GM12878 (cell line): ENCODE results near the gene MTF1. TPM values are rescaled to one million over a fixed set of nuclear protein-coding genes. Genes with fewer than 3 reads are reported as not detected.

ENCODE experiments used
- ATAC-seq: fragments of 200-7000 bp; cut with Tn5 transposase; 3 replicates; pipeline ENCODE4 v1.9.1; 2020; ENCODE audit warnings: mild to moderate bottlenecking, moderate library complexity
- BruUV-seq: library from RNA; stranded (reverse); fragments of 400-500 nt; replicated peaks from 2 replicates; lab custom pipeline; 2021; lab: Mats Ljungman, UMichigan
- CTCF ChIA-PET: fragments of 300-600 bp; sonication (Branson Sonifier 250); formaldehyde crosslinking; extraction: SDS; loops from one replicate; lab custom pipeline; 2021; ENCODE audit warnings: inconsistent platforms; lab: Yijun Ruan, JAX
- POLR2A ChIA-PET: fragments of 350-600 bp; formaldehyde crosslinking; extraction: SDS; loops from one replicate; lab custom pipeline; 2021; ENCODE audit warnings: inconsistent platforms; lab: Charles Lee
- RAD21 ChIA-PET: fragments of 300-600 bp; sonication (Branson Sonifier 250); formaldehyde crosslinking; loops from one replicate; lab custom pipeline; 2023; ENCODE audit warnings: antibody characterized with exemption; ENCODE audit not compliant: unreplicated experiment; lab: Charles Lee
- SMC1A ChIA-PET: fragments of 300-600 bp; sonication (Branson Sonifier 250); formaldehyde crosslinking; loops from one replicate; lab custom pipeline; 2023; ENCODE audit not compliant: unreplicated experiment, uncharacterized antibody; lab: Charles Lee
- DNase-seq: peaks from one replicate; pipeline ENCODE4 v3.0.0-alpha.2; 2011; ENCODE audit warnings: low read depth, low spot score
- FAIRE-seq: peaks from 3 replicates; lab custom pipeline; 2011; peaks lifted over from hg19 to GRCh38; lab: Jason Lieb, UNC
- H2AFZ ChIP-seq: 2 replicates; pipeline ENCODE4 v1.6.0; 2011; ENCODE audit warnings: low read depth, low read length, control low read depth; ENCODE audit not compliant: control insufficient read depth
- H3K27ac ChIP-seq: 2 replicates; pipeline ENCODE4 v1.5.1; 2011; ENCODE audit warnings: control low read depth; ENCODE audit not compliant: control insufficient read depth, insufficient read depth
- H3K27me3 ChIP-seq, 2 experiments: replicated peaks in 1 of 2; 2 replicates each; pipeline versions ENCODE4 v1.6.0 to v1.6.1; 2011; ENCODE audit warnings: low read length in 1 of 2; ENCODE audit not compliant: control insufficient read depth in 2 of 2, insufficient read depth in 2 of 2
- H3K36me3 ChIP-seq, 2 experiments: 2 replicates each; pipeline ENCODE4 v1.5.1; 2011; ENCODE audit warnings: low read length in 1 of 2; ENCODE audit not compliant: control insufficient read depth in 2 of 2, insufficient read depth in 2 of 2
- H3K4me1 ChIP-seq: 2 replicates; pipeline ENCODE4 v1.6.1; 2011; ENCODE audit warnings: mild to moderate bottlenecking, low read length, moderate library complexity, mixed read lengths; ENCODE audit not compliant: control insufficient read depth, insufficient read depth
- H3K4me2 ChIP-seq: 2 replicates; pipeline ENCODE4 v1.6.0; 2011; ENCODE audit warnings: control low read depth; ENCODE audit not compliant: control insufficient read depth, insufficient read depth
- H3K4me3 ChIP-seq: fragments of 200-600 bp; sonication (generic); 2 replicates; pipeline ENCODE4 v1.5.1; 2016
- H3K79me2 ChIP-seq: 2 replicates; pipeline ENCODE4 v1.6.0; 2011; ENCODE audit warnings: low read length; ENCODE audit not compliant: control insufficient read depth, insufficient read depth
- H3K9ac ChIP-seq: 2 replicates; pipeline ENCODE4 v1.8.0; 2011; ENCODE audit warnings: low read length, control low read depth, mixed read lengths; ENCODE audit not compliant: control insufficient read depth, insufficient read depth
- H3K9me3 ChIP-seq: replicated peaks from 3 replicates; pipeline ENCODE4 v1.5.1; 2011; ENCODE audit warnings: mild to moderate bottlenecking, low read length; ENCODE audit not compliant: control insufficient read depth, insufficient read depth
- H4K20me1 ChIP-seq: 2 replicates; pipeline ENCODE4 v1.6.0; 2011; ENCODE audit not compliant: control insufficient read depth, insufficient read depth
- FOXM1 ChIP-seq: IDR thresholded peaks from 2 replicates; pipeline ENCODE4 v1.6.1; 2012; ENCODE audit warnings: low read depth, mild to moderate bottlenecking, inconsistent platforms, low read length, moderate library complexity
- TCF3 ChIP-seq: IDR thresholded peaks from 2 replicates; pipeline ENCODE4 v1.6.1; 2012; ENCODE audit warnings: low read depth, mild to moderate bottlenecking, low read length, borderline replicate concordance; ENCODE audit not compliant: insufficient read depth
- WGBS: methylation state at CpG from one replicate; pipeline ENCODE4 v1.1.6; 2016; ENCODE audit warnings: low lambda C conversion rate; ENCODE audit not compliant: insufficient replicate concordance, insufficient coverage; ENCODE audit errors: missing lambda C conversion rate; 5-methylcytosine and 5-hydroxymethylcytosine counted together
- in situ Hi-C: fragments of 300-500 bp; cut with MboI; formaldehyde crosslinking; loops from 9 replicates; pipeline ENCODE4 v1.14.3; 2018; ENCODE audit warnings: mixed read lengths
- intact Hi-C: fragments of 100-400 bp; cut with micrococcal nuclease; formaldehyde crosslinking; loops from one replicate; pipeline ENCODE4 v1.14.2; 2022; ENCODE audit not compliant: unreplicated experiment
- polyA plus RNA-seq, 11 experiments: library from polyadenylated mRNA; depleted of rRNA in 4 of 11; unstranded in 6 of 11; stranded (reverse) in 5 of 11; fragments of >200 nt; fragmentation: Nextera tagmentation in 4 of 11; fragmentation: Illumina TruSeq in 1 of 11; extraction: Ambion mirVana in 4 of 11; extraction: Trizol in 1 of 11; gene quantifications; 1 replicate in 1 of 11; 2 replicates in 10 of 11; pipeline versions ENCODE4 v1.2.1 to v1.2.3, GENCODE V29; 2011 to 2016; ENCODE audit warnings: inconsistent platforms in 2 of 11, missing spikeins in 2 of 11, low read depth in 1 of 11
- total RNA-seq, 4 experiments: library from RNA; depleted of rRNA in 3 of 4; stranded (reverse); fragments of >200 nt in 3 of 4; fragmentation: Illumina TruSeq in 1 of 4; extraction: Trizol in 1 of 4; gene quantifications; 2 replicates each; pipeline versions ENCODE4 v1.2.1 to v1.2.3, GENCODE V29; 2013 to 2021
- TF ChIP-seq, protein P1 (sequence below): fragments of 450-650 bp; IDR thresholded peaks from 2 replicates; pipeline ENCODE4 v1.6.1; 2017; ENCODE audit warnings: mild to moderate bottlenecking, moderate library complexity

MTF1 gene
- total and polyA plus RNA-seq, 10 of the 15 experiments (the other 5 are each of a cell fraction or from before 2014, with no cell fraction given), result 2.2 to 20.4 (median 6.7) TPM

DNA sequence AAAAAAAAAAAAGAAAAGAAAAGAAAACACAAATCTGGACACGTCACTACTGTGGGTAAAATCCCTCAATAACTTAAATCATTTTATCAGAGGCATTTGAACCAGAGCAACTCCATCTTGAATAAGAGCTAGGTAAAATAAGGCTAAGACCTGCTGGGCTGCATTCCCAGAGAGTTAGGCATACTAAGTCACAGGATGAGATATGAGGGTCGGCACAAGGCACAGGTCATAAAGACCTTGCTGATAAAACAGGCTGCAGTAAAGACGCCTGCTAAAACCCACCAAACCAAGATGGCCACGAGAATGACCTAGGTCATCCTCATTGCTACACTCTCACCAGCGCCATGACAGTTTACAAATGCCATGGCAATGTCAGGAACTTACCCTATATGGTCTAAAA, 43.6 kb upstream of the MTF1 start:
- intact Hi-C loops, result no loop called here
- 98% methylated on average over 5 of the region's 5 CpGs for WGBS
- TF ChIP-seq TCF3, result no peak
- TF ChIP-seq, protein P1, sequence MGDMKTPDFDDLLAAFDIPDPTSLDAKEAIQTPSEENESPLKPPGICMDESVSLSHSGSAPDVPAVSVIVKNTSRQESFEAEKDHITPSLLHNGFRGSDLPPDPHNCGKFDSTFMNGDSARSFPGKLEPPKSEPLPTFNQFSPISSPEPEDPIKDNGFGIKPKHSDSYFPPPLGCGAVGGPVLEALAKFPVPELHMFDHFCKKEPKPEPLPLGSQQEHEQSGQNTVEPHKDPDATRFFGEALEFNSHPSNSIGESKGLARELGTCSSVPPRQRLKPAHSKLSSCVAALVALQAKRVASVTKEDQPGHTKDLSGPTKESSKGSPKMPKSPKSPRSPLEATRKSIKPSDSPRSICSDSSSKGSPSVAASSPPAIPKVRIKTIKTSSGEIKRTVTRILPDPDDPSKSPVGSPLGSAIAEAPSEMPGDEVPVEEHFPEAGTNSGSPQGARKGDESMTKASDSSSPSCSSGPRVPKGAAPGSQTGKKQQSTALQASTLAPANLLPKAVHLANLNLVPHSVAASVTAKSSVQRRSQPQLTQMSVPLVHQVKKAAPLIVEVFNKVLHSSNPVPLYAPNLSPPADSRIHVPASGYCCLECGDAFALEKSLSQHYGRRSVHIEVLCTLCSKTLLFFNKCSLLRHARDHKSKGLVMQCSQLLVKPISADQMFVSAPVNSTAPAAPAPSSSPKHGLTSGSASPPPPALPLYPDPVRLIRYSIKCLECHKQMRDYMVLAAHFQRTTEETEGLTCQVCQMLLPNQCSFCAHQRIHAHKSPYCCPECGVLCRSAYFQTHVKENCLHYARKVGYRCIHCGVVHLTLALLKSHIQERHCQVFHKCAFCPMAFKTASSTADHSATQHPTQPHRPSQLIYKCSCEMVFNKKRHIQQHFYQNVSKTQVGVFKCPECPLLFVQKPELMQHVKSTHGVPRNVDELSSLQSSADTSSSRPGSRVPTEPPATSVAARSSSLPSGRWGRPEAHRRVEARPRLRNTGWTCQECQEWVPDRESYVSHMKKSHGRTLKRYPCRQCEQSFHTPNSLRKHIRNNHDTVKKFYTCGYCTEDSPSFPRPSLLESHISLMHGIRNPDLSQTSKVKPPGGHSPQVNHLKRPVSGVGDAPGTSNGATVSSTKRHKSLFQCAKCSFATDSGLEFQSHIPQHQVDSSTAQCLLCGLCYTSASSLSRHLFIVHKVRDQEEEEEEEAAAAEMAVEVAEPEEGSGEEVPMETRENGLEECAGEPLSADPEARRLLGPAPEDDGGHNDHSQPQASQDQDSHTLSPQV, result peak; percentile 45; the same call in 1 of the 2 replicates
- no peak for TF ChIP-seq FOXM1
- no peak overlapping the region for H3K4me3 ChIP-seq
- no TSS peak for BruUV-seq
- ChIA-PET POLR2A (interaction anchor here (2.1 to 4.4 kb wide), 3 partner anchors 20 to 28 kb away, joined by 8 to 26 read pairs (median 23); no protein-coding TSS in a partner anchor), RAD21 (interaction anchor here (4.2 kb wide), 1 partner anchor 23 kb away, joined by 30 read pairs; no protein-coding TSS in a partner anchor), CTCF (interaction anchor here (0.7 to 3.4 kb wide), 2 partner anchors 19 to 169 kb away, joined by 4 to 19 read pairs; no protein-coding TSS in a partner anchor), SMC1A (interaction anchor here (0.7 to 3.6 kb wide), 5 partner anchors 8 to 45 kb away, joined by 3 to 12 read pairs (median 4); partner anchors contain the start of gene INPP5B)
- FAIRE-seq (no peak), ATAC-seq (no peak), DNase-seq (no peak)
- H3K4me2 ChIP-seq, result no peak overlapping the region
- H3K27ac ChIP-seq, result no peak overlapping the region
- H2AFZ ChIP-seq, result no peak overlapping the region
- H3K79me2 ChIP-seq, result peaks cover 8% of the 10 kb centered on the region
- peaks cover 7% of the 10 kb centered on the region; the same call in 2 of the 3 replicates for H3K9me3 ChIP-seq
- in situ Hi-C loops, result no loop called here
- no peaks in the 10 kb centered on the region for H3K27me3 ChIP-seq
- H4K20me1 ChIP-seq, result no peaks in the 10 kb centered on the region
- peaks cover 15% of the 10 kb centered on the region for H3K4me1 ChIP-seq
- no peak overlapping the region for H3K9ac ChIP-seq
- peaks cover 0 to 11% of the 10 kb centered on the region in 2 experiments for H3K36me3 ChIP-seq
